Esophagus muscularis mucosa (tissue), 4 donors: ENCODE data around the gene SKP1. TPM values are rescaled to one million over a fixed set of nuclear protein-coding genes. Genes with fewer than 3 reads are reported as not detected.

Source experiments
- DNase-seq: peaks from one replicate; pipeline ENCODE4 v3.0.0-alpha.2; 2017; ENCODE audit errors: extremely low spot score
- H3K27ac ChIP-seq, 4 donors: fragments of 200-600 bp; sonication (generic); replicated peaks in 1 of 4; 1 replicate in 3 of 4; 2 replicates in 1 of 4; pipeline ENCODE4 v1.5.1; 2016 to 2019; ENCODE audit warnings: mild to moderate bottlenecking in 1 of 4
- H3K27me3 ChIP-seq, 4 donors: fragments of 200-600 bp; sonication (generic); one replicate each; pipeline versions ENCODE4 v1.5.1 to v1.6.0; 2016 to 2019
- H3K36me3 ChIP-seq, 4 donors: fragments of 200-600 bp; sonication (generic); one replicate each; pipeline ENCODE4 v1.5.1; 2016 to 2019
- H3K4me1 ChIP-seq, 4 donors: fragments of 200-600 bp; sonication (generic); one replicate each; pipeline ENCODE4 v1.5.1; 2016 to 2019
- H3K4me3 ChIP-seq, 4 donors: fragments of 200-600 bp; sonication (generic); 1 replicate in 2 of 4; 2 replicates in 2 of 4; pipeline ENCODE4 v1.5.1; 2016 to 2019; ENCODE audit warnings: mild to moderate bottlenecking in 4 of 4, moderate library complexity in 1 of 4
- H3K9me3 ChIP-seq, 4 donors: fragments of 200-600 bp; sonication (generic); 1 replicate in 3 of 4; 2 replicates in 1 of 4; pipeline ENCODE4 v1.5.1; 2016 to 2019
- EP300 ChIP-seq: sonication (generic); formaldehyde crosslinking; IDR thresholded peaks from one replicate; pipeline ENCODE4 v1.6.1; 2017; ENCODE audit warnings: antibody characterized with exemption
- POLR2A ChIP-seq: fragments of 450-650 bp; IDR thresholded peaks from one replicate; pipeline ENCODE4 v1.6.1; 2017; ENCODE audit warnings: antibody characterized with exemption, moderate library complexity, mild to moderate bottlenecking, low read depth
- POLR2AphosphoS5 ChIP-seq, 2 donors: sonication (generic); formaldehyde crosslinking; IDR thresholded peaks; one replicate each; pipeline ENCODE4 v1.6.1; 2017; ENCODE audit warnings: antibody characterized with exemption in 2 of 2
- WGBS: methylation state at CpG from one replicate; pipeline ENCODE4 v1.1.5; 2018; 5-methylcytosine and 5-hydroxymethylcytosine counted together
- intact Hi-C: fragments of 100-400 bp; cut with DNase I; formaldehyde crosslinking; loops from one replicate; pipeline ENCODE4 v1.15.1; 2023
- total RNA-seq, 4 donors: library from RNA; depleted of rRNA; stranded (reverse); fragments of >200 nt; gene quantifications; one replicate each; pipeline versions ENCODE4 v1.1.0 to v1.2.1, GENCODE V29; 2016
- TF ChIP-seq, protein P1 (sequence below), 3 experiments: fragments of 200-600 bp in 2 of 3; fragments of 450-650 bp in 1 of 3; sonication (generic) in 2 of 3; IDR thresholded peaks; one replicate each; pipeline ENCODE4 v1.5.1; 2017 to 2019; ENCODE audit warnings: antibody characterized with exemption in 3 of 3, mild to moderate bottlenecking in 2 of 3, moderate library complexity in 1 of 3

The SKP1 gene
- total RNA-seq, 4 donors from 2014 or later, result 170 to 345 (median 322) TPM

GRCh38 chr5:134107779-134108178 is 69.0 kb downstream of the SKP1 start:
- DNase-seq, result no peak
- no peak overlapping the region for H3K27ac ChIP-seq
- 97% methylated on average over 3 of the region's 3 CpGs for WGBS
- peaks cover 0 to under 1% (median 0%) of the 10 kb centered on the region in 4 donors for H3K4me1 ChIP-seq
- H3K36me3 ChIP-seq, result no peaks in the 10 kb centered on the region
- no peaks in the 10 kb centered on the region for H3K9me3 ChIP-seq
- TF ChIP-seq EP300 (no peak), POLR2AphosphoS5 (IDR thresholded peaks at IDR 0.05) (no peak), POLR2A (no peak)
- TF ChIP-seq, protein P1, sequence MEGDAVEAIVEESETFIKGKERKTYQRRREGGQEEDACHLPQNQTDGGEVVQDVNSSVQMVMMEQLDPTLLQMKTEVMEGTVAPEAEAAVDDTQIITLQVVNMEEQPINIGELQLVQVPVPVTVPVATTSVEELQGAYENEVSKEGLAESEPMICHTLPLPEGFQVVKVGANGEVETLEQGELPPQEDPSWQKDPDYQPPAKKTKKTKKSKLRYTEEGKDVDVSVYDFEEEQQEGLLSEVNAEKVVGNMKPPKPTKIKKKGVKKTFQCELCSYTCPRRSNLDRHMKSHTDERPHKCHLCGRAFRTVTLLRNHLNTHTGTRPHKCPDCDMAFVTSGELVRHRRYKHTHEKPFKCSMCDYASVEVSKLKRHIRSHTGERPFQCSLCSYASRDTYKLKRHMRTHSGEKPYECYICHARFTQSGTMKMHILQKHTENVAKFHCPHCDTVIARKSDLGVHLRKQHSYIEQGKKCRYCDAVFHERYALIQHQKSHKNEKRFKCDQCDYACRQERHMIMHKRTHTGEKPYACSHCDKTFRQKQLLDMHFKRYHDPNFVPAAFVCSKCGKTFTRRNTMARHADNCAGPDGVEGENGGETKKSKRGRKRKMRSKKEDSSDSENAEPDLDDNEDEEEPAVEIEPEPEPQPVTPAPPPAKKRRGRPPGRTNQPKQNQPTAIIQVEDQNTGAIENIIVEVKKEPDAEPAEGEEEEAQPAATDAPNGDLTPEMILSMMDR (IDR thresholded peaks at IDR 0.05), result no peak
- H3K27me3 ChIP-seq, result peaks cover 0 to 23% (median 4%) of the 10 kb centered on the region in 4 donors
- intact Hi-C loops, result no loop called here
- H3K4me3 ChIP-seq, result no peak overlapping the region

DNA sequence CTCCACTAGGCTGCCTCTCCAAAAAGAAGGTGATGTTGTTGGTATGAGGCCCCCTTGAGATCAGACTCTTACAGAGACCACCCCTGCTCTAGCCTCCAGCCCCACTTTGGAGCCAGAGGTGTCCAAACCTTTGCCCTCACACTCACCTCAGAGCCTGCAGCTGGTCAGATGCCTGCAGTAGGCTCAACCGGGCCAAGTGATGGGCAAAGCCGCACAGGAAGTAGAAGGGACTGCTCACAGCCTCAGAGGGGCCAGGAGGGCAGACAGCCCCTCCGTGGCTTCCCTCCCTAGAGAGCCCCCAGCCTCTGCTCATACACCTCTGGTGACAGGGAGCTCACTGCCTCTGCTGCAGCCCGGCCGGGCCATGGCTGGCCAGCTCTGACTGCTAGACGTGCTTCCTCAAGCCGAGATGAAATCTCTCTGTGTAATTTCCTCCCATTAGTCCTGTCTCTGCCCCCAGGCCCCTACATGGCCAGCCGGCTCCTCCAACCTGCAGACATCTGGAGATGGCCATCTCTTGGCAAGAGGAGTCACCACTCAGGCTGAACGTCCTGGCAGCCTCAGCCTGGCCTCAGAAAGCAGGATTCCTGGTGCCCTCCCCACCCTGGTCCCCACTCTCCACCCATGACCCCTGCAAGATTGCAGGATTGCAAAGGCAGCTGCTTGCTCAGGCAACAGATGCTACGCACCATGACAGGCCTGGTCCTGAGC is 69.6 kb downstream of the SKP1 start:
- Histone ChIP-seq H3K4me3 (no peak overlapping the region), H3K9me3 (no peaks in the 10 kb centered on the region), H3K27ac (no peak overlapping the region), H3K4me1 (peaks cover 0 to 3% (median 1%) of the 10 kb centered on the region in 4 donors), H3K36me3 (no peaks in the 10 kb centered on the region), H3K27me3 (peaks cover 0 to 17% (median under 1%) of the 10 kb centered on the region in 4 donors)
- TF ChIP-seq POLR2AphosphoS5 (IDR thresholded peaks at IDR 0.05), result no peak
- no peak for TF ChIP-seq POLR2A
- TF ChIP-seq EP300, result no peak
- TF ChIP-seq, protein P1 (IDR thresholded peaks at IDR 0.05), result no peak
- intact Hi-C loops, result no loop called here
- DNase-seq, result no peak
- 88% methylated on average over 10 of the region's 10 CpGs for WGBS

GRCh38 chr5:134103998-134104654 is 72.6 kb downstream of the SKP1 start:
- Histone ChIP-seq H3K4me3 (no peak overlapping the region), H3K9me3 (no peaks in the 10 kb centered on the region), H3K36me3 (no peaks in the 10 kb centered on the region), H3K27me3 (no peaks in the 10 kb centered on the region), H3K27ac (no peak overlapping the region), H3K4me1 (peaks cover 0 to 17% (median 13%) of the 10 kb centered on the region in 4 donors)
- intact Hi-C loops, result no loop called here
- TF ChIP-seq EP300 (no peak), POLR2A (no peak), POLR2AphosphoS5 (IDR thresholded peaks at IDR 0.05) (no peak)
- TF ChIP-seq, protein P1 (IDR thresholded peaks at IDR 0.05), result no peak
- 87% methylated on average over 7 of the region's 11 CpGs for WGBS
- DNase-seq, result no peak

GRCh38 chr5:134103397-134103796 is 73.4 kb downstream of the SKP1 start:
- Histone ChIP-seq H3K36me3 (no peaks in the 10 kb centered on the region), H3K27me3 (no peaks in the 10 kb centered on the region), H3K9me3 (no peaks in the 10 kb centered on the region), H3K4me1 (peaks cover 0 to 17% (median 13%) of the 10 kb centered on the region in 4 donors), H3K27ac (no peak overlapping the region), H3K4me3 (no peak overlapping the region)
- intact Hi-C loops, result no loop called here
- 84% methylated on average over 7 of the region's 9 CpGs for WGBS
- DNase-seq, result no peak
- TF ChIP-seq, protein P1 (IDR thresholded peaks at IDR 0.05), result no peak
- TF ChIP-seq EP300 (no peak), POLR2A (no peak), POLR2AphosphoS5 (IDR thresholded peaks at IDR 0.05) (no peak)
